GM20000 (cell line): Measurements from ENCODE around the gene SPG11.

ENCODE experiments used
- DNase-seq: peaks from one replicate; pipeline ENCODE4 v3.0.0; 2012; ENCODE audit warnings: low spot score
- TF ChIP-seq, protein P1 (sequence below): IDR thresholded peaks from 2 replicates; pipeline ENCODE4 v1.5.1; 2012; ENCODE audit warnings: mild to moderate bottlenecking, control low read depth; ENCODE audit errors: extremely low read depth, missing control alignments

The SPG11 gene

DNA sequence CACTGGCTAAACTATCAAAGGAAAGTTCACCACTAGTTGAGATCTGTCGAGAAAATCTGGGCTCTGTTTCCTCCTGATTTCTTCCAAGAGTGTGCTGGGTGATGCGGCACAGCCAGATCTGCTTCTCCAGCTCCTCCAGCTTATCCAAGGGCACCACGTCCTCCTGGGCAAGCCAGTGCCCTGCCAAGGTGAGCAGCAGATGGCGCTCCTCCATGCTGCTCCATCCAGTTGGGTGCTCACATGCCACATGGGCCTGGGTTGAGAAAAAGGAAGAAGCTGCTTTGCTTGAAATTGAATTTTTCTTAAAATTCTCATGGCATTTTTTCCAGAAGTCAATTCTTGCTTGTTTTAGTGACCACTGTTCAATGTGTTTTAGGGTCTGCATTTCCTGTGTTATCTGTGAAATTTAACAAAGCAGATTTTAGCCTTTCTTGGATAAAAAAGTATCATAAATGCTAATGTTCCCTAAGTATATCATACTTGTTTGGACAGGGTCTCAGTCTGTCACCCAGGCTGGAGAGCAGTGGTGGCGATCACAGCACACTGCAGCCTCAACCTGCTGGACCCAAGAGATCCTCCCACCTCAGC, 79.2 kb downstream of the SPG11 start:
- no peak for DNase-seq
- TF ChIP-seq, protein P1, sequence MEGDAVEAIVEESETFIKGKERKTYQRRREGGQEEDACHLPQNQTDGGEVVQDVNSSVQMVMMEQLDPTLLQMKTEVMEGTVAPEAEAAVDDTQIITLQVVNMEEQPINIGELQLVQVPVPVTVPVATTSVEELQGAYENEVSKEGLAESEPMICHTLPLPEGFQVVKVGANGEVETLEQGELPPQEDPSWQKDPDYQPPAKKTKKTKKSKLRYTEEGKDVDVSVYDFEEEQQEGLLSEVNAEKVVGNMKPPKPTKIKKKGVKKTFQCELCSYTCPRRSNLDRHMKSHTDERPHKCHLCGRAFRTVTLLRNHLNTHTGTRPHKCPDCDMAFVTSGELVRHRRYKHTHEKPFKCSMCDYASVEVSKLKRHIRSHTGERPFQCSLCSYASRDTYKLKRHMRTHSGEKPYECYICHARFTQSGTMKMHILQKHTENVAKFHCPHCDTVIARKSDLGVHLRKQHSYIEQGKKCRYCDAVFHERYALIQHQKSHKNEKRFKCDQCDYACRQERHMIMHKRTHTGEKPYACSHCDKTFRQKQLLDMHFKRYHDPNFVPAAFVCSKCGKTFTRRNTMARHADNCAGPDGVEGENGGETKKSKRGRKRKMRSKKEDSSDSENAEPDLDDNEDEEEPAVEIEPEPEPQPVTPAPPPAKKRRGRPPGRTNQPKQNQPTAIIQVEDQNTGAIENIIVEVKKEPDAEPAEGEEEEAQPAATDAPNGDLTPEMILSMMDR = peak; percentile 36

DNA sequence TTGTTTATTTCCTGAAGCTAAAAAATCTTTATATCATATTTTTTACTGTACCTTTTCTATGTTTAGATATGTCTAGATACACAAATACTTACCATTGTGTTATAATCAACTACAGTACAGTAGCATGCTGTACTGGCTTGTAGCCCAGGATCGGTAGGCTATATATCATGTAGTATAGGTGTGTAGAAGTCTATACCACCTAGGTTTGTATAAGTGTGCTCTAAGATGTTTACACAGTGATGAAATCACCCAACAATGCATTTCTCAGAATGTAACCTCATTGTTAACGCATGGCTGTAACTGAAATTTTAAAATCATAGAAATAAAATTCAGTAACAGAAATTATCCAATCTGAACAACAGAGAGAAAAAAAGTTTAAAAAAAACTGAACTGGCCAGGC, 83.4 kb downstream of the SPG11 start:
- TF ChIP-seq, protein P1 = no peak
- DNase-seq = no peak

DNA sequence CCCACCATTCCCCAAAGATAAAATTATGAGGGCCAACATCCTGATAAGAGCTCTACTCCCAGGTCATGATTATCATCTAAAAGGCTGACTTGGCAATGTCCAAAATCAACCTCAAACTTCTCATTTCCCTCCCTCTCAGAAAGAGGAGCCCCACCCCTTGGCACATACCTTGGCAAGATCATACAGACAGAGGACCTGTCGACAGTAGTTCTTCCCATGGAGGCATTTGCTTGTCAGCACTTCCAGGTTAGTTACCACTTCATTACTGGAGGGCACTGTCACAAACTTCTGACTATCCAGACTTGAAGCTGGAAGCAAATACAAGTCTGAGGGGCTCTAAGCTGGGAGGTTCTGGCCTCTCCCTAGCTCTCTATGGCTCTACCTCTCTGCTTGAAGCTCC, 88.7 kb downstream of the SPG11 start:
- TF ChIP-seq, protein P1 = no peak

DNA sequence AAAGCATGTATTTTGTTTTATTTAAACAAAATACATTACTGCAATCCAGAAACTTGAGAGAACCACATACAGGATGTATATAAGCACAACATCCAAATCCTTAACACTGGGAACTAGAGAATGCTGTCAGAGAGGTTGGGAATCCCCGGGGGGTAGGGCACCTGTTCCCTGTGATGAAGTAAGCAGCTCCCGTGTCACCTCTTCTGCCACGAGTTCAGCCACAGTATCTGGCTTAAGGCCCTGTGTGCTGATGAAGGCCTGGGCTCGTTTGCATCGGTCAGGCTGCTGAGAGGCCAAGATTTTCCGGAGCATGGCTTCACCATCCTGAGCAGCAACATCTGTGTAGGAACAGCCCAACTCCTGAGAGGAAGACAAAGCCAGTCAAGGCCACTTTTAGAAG, 90.1 kb downstream of the SPG11 start:
- TF ChIP-seq, protein P1 = no peak
- DNase-seq = no peak

More for the DNA sequence above, 88.7 kb downstream of the SPG11 start:
- DNase-seq = no peak

DNA sequence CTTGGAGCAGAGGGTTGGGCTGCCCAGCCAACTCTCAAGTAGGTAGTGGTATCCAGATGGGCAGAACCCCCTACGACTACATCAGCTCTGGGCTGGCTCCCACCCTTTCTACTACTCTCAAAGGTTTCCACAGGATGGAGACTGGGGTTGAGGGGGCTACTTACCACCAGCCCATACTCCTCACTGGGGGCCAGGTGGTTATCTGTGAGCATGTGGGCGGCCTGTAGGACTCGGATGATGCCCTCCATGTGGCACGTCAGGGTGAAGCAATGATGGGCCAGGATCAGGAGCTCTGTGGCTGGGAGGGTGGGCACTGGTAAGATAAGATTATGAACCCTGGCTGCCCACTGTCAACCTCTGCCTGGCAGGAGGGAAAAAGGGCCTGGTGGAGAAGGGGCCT, 93.1 kb downstream of the SPG11 start:
- TF ChIP-seq, protein P1 = no peak
- DNase-seq = no peak

DNA sequence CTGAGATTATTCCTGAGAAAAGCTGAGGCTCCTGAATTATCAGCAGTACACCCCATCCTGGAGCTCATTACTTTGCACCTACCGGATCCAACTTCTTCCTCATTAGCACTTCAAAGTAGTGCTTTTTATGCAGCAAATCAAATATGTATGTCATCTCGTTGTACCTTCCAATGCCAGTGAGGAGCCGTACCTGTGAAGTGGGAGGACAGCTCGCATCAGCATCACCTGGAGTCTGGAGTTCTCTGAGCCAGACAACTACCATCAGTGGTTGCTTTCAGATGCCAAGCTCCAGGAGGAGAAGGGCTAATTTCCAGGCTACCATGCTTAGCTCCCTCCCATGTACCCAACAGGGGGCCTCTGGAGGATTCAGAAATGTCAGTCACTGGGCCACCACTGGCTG, 94.1 kb downstream of the SPG11 start:
- TF ChIP-seq, protein P1 = no peak
- no peak for DNase-seq

DNA sequence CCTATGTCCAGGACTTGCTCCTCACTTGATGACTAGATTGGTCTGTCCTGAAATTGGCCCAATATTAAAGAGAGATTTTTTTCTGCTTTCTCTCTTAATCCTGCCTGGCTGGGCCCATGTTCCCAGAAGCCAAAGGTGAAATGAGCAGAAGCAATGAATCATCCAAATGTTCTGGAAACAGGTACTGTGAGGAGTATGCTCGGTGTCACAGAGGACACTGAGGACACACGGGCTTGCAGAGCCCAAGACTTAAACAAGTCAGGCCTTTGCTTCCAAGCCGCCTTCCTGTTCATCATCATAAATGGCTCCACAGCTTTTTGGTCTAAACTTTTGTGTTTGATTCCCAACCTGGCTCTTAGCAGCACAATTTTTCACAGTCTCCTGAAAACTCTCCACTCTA, 95.1 kb downstream of the SPG11 start:
- DNase-seq = no peak
- TF ChIP-seq, protein P1 = no peak
